ENCODE data around the gene PUSL1. TPM values are rescaled to one million over a fixed set of nuclear protein-coding genes. Genes with fewer than 3 reads are reported as not detected.

Gene PUSL1
- total RNA-seq, 1 experiment from 2014 or later, result 132 TPM

GRCh38 chr1:1279028-1279427 is 29.4 kb upstream of the PUSL1 start:
- intact Hi-C loops (cut with micrococcal nuclease), result no loop called here
- TF ChIP-seq EZH2phosphoT487 (IDR thresholded peaks at IDR 0.05; ENCODE audit: borderline replicate concordance, low read length), result no peak
- TF ChIP-seq EZH2 (IDR thresholded peaks at IDR 0.05; ENCODE audit: low read length, unreplicated experiment), result no peak
- TF ChIP-seq CTCF (conservative IDR thresholded peaks at IDR 0.05; ENCODE audit: low read depth, low read length), result no peak
- Histone ChIP-seq H3K4me2 (ENCODE audit: low read length) (no peak overlapping the region), H3K9ac (ENCODE audit: low read length) (no peak overlapping the region), H3K27ac (ENCODE audit: low read length) (no peak overlapping the region), H3K4me3 (ENCODE audit: low read length) (no peak overlapping the region), H3K9me2 (replicated peaks; ENCODE audit: low read length) (no peaks in the 10 kb centered on the region), H3K4me1 (ENCODE audit: insufficient read depth, low read length) (peaks cover 34% of the 10 kb centered on the region), H3K27me3 (ENCODE audit: low read length) (no peaks in the 10 kb centered on the region), H3K79me2 (ENCODE audit: low read length) (peaks cover 9% of the 10 kb centered on the region; the same call in 1 of the 2 replicates), H3F3A (ENCODE audit: low read length, unreplicated experiment) (no peaks in the 10 kb centered on the region), H4K20me1 (ENCODE audit: low read length) (no peaks in the 10 kb centered on the region), H2AFZ (ENCODE audit: low read length) (no peak overlapping the region), H3K36me3 (ENCODE audit: low read depth, low read length) (no peaks in the 10 kb centered on the region), H3K9me3 (ENCODE audit: low read length) (no peaks in the 10 kb centered on the region)
- DNase-seq (no peak), ATAC-seq (no peak)
- no TSS peak for BruUV-seq (replicated peaks)
- ChIA-PET POLR2A (ENCODE audit: unreplicated experiment) (no interaction called here), CTCF (no interaction called here)

DNA sequence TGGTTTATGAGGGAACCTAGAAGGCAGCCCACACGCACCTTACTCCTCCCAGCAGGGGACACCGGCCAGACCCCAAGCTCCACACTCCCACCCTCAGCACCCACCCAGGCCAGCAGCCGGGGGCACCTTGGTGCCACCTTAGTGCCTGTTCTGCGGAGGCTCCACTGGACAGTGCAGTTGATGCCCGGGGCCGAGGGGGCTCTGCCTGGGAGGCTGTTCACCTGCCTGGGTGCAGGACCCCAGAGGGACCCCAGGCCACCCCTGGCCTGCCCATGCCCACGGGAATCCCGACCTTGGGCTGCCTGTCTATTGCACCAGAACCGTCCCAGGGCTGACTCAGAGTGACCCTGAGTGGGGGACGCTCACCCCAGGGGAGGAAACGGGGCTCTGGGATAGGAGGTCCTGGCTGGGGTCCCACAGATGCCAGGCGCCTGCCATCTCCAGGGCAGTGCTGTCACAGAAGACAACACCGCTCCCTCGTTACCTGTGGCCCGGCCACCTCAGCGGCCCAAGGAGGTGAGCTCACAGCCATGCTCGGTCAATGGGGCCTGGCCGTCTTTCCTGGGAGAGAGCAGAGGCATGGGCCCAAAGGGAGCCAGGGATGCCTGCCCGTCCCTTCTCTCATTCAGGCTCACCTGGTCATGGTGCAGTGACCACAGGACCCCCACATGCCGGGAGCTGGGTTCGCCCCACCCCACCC is 27.5 kb upstream of the PUSL1 start:
- DNase-seq (no peak), ATAC-seq (no peak)
- Histone ChIP-seq H3K9me3 (ENCODE audit: low read length) (no peaks in the 10 kb centered on the region), H4K20me1 (ENCODE audit: low read length) (no peaks in the 10 kb centered on the region), H3K79me2 (ENCODE audit: low read length) (no peaks in the 10 kb centered on the region), H3K36me3 (ENCODE audit: low read depth, low read length) (no peaks in the 10 kb centered on the region), H2AFZ (ENCODE audit: low read length) (0 out of 2 replicates have a peak overlapping the region, but pooled peaks have one; percentile 31), H3K9ac (ENCODE audit: low read length) (peak overlapping the region; percentile 63), H3K4me1 (ENCODE audit: insufficient read depth, low read length) (peaks cover 24% of the 10 kb centered on the region), H3K4me3 (ENCODE audit: low read length) (no peak overlapping the region), H3F3A (ENCODE audit: low read length, unreplicated experiment) (no peaks in the 10 kb centered on the region), H3K27ac (ENCODE audit: low read length) (peak overlapping the region; percentile 82), H3K4me2 (ENCODE audit: low read length) (peak overlapping the region; percentile 55), H3K9me2 (replicated peaks; ENCODE audit: low read length) (no peaks in the 10 kb centered on the region), H3K27me3 (ENCODE audit: low read length) (no peaks in the 10 kb centered on the region)
- POLR2A ChIA-PET (ENCODE audit: unreplicated experiment), result no interaction called here
- TF ChIP-seq CTCF (conservative IDR thresholded peaks at IDR 0.05; ENCODE audit: low read depth, low read length), result no peak
- TF ChIP-seq EZH2 (IDR thresholded peaks at IDR 0.05; ENCODE audit: low read length, unreplicated experiment), result no peak
- no peak for TF ChIP-seq EZH2phosphoT487 (IDR thresholded peaks at IDR 0.05; ENCODE audit: borderline replicate concordance, low read length)
- no TSS peak for BruUV-seq (replicated peaks)
- CTCF ChIA-PET, result no interaction called here
- intact Hi-C loops (cut with micrococcal nuclease), result no loop called here

All from PC-3 (cell line).